Activated CD8-positive, alpha-beta memory T cell treated with anti-CD3 and anti-CD28 coated beads for 36 hours (primary cell): ENCODE data around the gene NKD1. TPM values are rescaled to one million over a fixed set of nuclear protein-coding genes. Genes with fewer than 3 reads are reported as not detected.

ENCODE experiments used
- CTCF ChIA-PET: fragments of 350-600 bp; sonication (Branson Sonifier 250); formaldehyde crosslinking; loops from one replicate; lab custom pipeline; 2021; ENCODE audit warnings: antibody characterized with exemption; lab: Charles Lee
- POLR2A ChIA-PET: fragments of 350-600 bp; sonication (Branson Sonifier 250); formaldehyde crosslinking; loops from one replicate; lab custom pipeline; 2021; ENCODE audit warnings: antibody characterized with exemption; lab: Charles Lee
- total RNA-seq, 2 experiments: library from RNA; stranded (reverse); gene quantifications; one replicate each; pipeline ENCODE4 v1.2.3, GENCODE V29; 2021

Gene NKD1
- total RNA-seq, 2 experiments from 2014 or later: 0.73 to 1.9 TPM

DNA sequence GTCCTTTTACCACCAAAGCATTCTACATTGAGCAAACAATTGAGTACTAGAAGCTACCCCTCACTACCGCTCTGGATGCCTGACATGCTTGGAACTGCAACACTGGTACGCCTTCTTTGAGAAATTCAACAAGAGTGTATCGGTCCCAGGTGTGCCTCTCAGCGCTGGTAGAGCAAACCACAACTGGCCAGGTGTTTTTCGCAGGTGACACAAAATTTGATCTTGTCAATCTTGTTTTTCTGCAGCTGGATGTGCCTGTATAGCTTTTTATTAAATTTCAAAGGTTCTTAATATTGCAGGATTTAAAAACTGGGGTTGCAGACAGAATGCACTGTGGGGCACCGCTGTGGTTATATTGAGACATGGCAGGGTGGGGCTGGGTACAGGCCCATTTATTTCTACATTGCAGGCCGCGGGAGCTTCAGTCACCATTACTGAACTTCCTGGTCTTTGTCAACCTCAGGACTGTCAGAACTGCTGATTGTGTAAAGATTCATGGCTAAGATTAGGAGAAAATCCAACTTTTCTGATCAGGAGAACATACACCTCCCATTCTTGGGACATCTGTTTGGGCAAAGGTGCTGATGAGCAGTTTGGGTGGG, 137.4 kb downstream of the NKD1 start:
- CTCF ChIA-PET: interaction anchor here (0.6 to 11.6 kb wide), 5 partner anchors 13 to 139 kb away, joined by 3 to 97 read pairs (median 9); no protein-coding TSS in a partner anchor
- POLR2A ChIA-PET: interaction anchor here (1.6 to 2.1 kb wide), 2 partner anchors 12 to 56 kb away, joined by 4 to 5 read pairs; partner anchors contain the start of gene CYLD

DNA sequence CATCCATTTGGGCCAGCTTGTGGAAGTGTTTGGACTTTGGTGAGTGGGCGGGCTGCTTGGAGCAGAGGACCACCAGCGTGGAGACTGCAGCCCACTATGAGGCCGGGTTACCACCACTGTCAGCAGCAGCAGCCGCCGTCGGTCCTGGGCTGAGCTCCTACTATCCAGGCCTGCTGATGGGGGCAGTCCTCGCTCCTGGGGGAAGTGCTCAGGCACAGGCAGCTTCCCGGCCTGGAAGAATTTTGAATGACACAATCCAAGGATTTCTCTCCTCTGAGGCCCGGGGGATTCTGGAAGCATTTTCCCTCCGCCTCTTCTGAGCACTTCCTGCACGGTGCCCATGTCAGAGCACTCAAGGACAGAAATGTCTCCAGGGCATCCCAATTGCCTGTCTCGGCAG, 139.9 kb downstream of the NKD1 start:
- CTCF ChIA-PET: interaction anchor here (0.6 to 5.4 kb wide), 3 partner anchors 10 to 289 kb away, joined by 3 to 35 read pairs (median 3); no protein-coding TSS in a partner anchor
- POLR2A ChIA-PET: no interaction called here

DNA sequence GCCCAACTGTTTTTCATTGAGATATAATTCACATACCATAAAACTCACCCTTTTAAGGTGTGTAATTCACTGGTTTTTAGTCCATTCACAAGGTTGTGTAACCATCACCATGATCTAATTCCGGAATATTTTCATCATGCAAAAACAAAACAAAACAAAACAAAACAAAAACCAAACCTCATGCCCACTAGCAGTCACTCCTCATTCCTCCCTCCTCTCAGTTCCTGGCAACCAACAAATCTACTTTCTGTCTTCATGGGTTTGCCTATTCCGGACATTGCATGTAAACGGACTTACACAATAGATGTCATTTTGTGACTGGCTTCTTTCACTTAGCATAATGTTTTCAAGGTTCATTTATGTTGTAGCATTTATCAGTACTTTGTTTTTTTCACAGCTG, 140.7 kb downstream of the NKD1 start:
- POLR2A ChIA-PET: no interaction called here
- CTCF ChIA-PET: no interaction called here

DNA sequence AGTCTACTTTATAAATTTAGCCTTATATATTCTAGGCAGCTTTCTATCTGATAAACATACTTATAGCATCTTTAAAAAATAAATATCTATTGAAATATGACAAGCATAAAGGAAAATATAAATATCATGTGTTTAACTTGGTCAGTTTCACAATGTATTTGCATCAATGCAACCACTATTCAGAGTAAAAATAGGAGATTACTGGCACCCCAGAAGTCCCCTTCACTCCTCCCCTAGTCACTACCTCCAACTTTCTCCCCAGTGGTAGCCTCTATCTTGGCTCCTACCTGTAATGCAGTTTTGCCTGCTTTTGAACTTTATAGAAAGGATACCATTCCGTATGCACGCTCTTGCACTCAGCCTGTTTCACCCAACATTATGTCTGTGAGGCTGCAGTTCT, 142.0 kb downstream of the NKD1 start:
- POLR2A ChIA-PET: no interaction called here
- CTCF ChIA-PET: no interaction called here

DNA sequence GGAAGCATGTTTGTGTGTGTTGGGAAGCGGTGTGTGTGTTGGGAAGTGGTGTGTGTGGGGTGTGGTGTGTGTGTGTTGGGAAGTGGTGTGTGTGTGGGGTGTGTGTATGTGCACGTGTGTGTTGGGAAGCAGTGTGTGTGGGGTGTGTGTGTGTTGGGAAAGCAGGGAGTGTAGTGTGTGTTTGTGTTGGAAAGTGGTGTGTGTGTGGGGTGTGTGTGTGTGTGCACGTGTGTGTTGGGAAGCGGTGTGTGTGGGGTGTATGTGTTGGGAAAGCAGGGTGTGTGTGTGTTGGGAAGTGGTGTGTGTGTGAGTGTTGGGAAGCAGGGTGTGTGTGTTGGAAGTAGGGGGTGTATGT, 144.4 kb downstream of the NKD1 start:
- CTCF ChIA-PET: no interaction called here
- POLR2A ChIA-PET: no interaction called here

DNA sequence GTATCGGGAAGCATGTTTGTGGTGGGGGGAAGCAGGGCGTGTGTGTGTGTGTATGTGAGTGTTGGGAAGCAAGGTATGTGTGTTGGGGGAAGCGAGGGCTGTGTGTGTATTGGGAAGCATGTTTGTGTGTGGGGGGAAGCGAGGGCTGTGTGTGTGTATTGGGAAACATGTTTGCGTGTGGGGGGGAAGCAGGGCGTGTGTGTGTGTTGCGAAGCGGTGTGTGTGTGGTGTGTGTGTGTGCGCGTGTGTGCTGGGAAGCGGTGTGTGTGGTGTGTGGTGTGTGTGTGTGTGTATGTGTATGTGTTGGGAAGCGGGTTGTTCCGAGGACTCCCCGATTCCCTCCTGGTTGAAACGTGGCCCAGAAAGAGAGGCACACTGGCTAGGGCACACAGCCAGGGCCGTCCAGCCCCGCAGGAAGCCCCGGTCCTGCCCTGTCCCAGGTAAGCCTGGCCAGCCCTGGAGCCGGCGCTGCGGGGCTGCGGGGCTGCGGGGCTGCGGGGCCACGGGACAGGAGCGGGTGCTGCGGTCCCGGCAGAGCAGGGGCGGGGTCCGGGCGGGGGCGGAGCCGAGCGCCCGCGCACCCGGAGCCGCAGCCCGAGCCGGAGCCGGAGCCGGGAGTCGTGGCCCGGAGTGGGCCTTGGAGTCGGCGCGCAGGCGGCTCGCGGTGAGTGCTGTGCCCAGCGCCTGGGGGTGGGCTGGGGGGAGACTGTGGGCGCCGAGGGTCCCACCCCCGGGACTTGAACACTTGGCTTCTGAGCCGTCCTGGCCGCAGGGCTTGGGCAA, 145.0 kb downstream of the NKD1 start, which contains the start of gene NOD2:
Gene NOD2, plus strand, starts transcription at position 608 of the 783 bp plus-strand sequence. CDS start 5,890 bp downstream, outside the sequence.
- ChIA-PET POLR2A (no interaction called here), CTCF (no interaction called here)

GRCh38 chr16:50694206-50694605, 146.0 kb downstream of the NKD1 start:
- ChIA-PET CTCF (interaction anchor here (1.2 to 1.8 kb wide), 2 partner anchors 28 to 112 kb away, joined by 3 to 4 read pairs; no protein-coding TSS in a partner anchor), POLR2A (no interaction called here)

GRCh38 chr16:50695017-50696000, 147.1 kb downstream of the NKD1 start:
- CTCF ChIA-PET: interaction anchor here (1.2 to 1.8 kb wide), 2 partner anchors 29 to 111 kb away, joined by 3 to 4 read pairs; no protein-coding TSS in a partner anchor
- POLR2A ChIA-PET: no interaction called here

DNA sequence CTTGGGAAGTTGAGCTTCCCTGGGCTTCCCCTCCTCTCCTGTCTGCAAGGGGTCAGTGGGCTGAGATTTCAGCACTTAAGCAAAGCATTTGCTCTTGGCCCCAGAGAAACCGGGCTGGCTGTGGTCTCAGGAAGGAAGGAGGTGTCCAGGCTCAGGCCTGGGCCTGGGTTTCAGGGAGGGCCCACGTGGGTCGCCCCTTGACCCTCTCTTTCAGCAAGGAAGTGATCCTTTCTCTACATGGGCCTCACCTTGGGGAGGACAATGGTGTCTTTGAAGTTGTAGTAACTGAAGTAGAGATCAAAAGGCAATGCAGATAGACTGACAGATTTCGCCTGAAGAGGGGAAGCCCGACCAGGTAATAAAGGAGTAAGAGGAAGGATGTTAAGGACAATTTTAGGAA, 147.9 kb downstream of the NKD1 start:
- ChIA-PET CTCF (interaction anchor here (5.0 kb wide), 1 partner anchor 10 kb away, joined by 35 read pairs; no protein-coding TSS in a partner anchor), POLR2A (no interaction called here)

- ChIA-PET POLR2A (interaction anchor here (0.9 to 1.5 kb wide), 3 partner anchors 13 to 45 kb away, joined by 3 to 5 read pairs (median 3); partner anchors contain the start of gene CYLD), CTCF (interaction anchor here (1.8 to 5.0 kb wide), 2 partner anchors 11 to 47 kb away, joined by 6 to 35 read pairs; no protein-coding TSS in a partner anchor)
These were observed 148.6 kb downstream of the NKD1 start for GRCh38 chr16:50696575-50697420.

- ChIA-PET CTCF (interaction anchor here (1.8 to 5.0 kb wide), 2 partner anchors 12 to 47 kb away, joined by 6 to 35 read pairs; no protein-coding TSS in a partner anchor), POLR2A (interaction anchor here (0.9 to 1.7 kb wide), 4 partner anchors 13 to 44 kb away, joined by 3 to 6 read pairs (median 4); partner anchors contain the start of genes CYLD and SNX20)
These were observed 149.2 kb downstream of the NKD1 start for GRCh38 chr16:50697421-50697715.

- ChIA-PET POLR2A (interaction anchor here (0.5 to 1.7 kb wide), 5 partner anchors 11 to 543 kb away, joined by 3 to 6 read pairs (median 4); partner anchors contain the start of gene SNX20), CTCF (interaction anchor here (0.7 to 5.0 kb wide), 5 partner anchors 12 to 49 kb away, joined by 3 to 35 read pairs (median 6); no protein-coding TSS in a partner anchor)
These were observed 149.9 kb downstream of the NKD1 start for GRCh38 chr16:50697881-50698767.

Other genes with a start within 250 kb of the NKD1 start
- gene BRD7, start 179.4 kb upstream of the NKD1 start, total RNA-seq: 100 to 1,000 TPM in 1 of 2 experiments, 10 to 100 TPM in 1; 96.6 to 104 TPM
- gene SNX20, start 132.9 kb downstream of the NKD1 start, total RNA-seq: 10 to 100 TPM; 24.9 to 26.6 TPM
- gene NOD2, start 145.2 kb downstream of the NKD1 start, total RNA-seq: 1 to 10 TPM; 2.3 to 3.8 TPM
- 100 to 1,000 TPM; 143 to 146 TPM for gene CYLD, start 193.7 kb downstream of the NKD1 start, total RNA-seq